Measurements from ENCODE around the gene GALNT2. TPM values are rescaled to one million over a fixed set of nuclear protein-coding genes. Genes with fewer than 3 reads are reported as not detected.

The GALNT2 gene
- total and polyA plus RNA-seq, 3 experiments from 2014 or later = 15.7 to 69.0 (median 65.6) TPM

DNA sequence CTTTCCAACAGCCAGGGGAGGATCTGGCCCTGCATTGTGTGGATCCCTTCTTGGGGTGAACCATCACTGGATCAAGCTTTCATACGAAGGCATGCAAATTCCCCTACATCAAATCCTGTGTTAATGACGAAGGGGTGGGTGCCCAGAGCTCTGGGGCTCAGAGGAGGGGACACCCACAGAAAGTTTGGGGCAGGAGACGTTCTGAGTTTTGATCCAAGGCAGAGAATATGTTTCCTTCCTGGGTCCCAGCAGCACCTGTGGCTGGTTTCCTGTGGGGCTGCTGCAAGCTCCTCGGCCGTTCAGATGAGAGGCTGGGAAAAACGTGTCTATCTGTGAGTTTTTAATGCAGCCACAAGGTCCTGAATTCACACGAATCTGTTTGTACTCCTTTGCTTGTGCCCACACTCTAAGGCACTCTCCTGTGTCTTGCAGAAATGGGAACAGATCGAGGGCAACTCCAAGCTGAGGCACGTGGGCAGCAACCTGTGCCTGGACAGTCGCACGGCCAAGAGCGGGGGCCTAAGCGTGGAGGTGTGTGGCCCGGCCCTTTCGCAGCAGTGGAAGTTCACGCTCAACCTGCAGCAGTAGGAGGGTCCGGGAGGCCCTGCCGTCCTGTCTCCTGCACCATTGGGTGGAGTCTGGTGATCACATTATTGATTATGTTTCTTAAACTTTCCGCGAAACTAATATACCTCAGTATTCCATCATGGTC is 212.0 kb downstream of the GALNT2 start:
- ChIA-PET POLR2A (no interaction called here), CTCF (no interaction called here)
- H3K9me3 Mint-ChIP-seq = no peaks in the 10 kb centered on the region
- H3K27ac Mint-ChIP-seq = peak overlapping the region in 1 of 8 donors; percentile 21
- H3K36me3 Mint-ChIP-seq = peaks cover 0 to 60% (median 4%) of the 10 kb centered on the region in 3 donors
- H3K27ac ChIP-seq (ENCODE audit: low read depth, low read length) = no peak overlapping the region
- no peaks in the 10 kb centered on the region for H3K9me3 ChIP-seq (ENCODE audit: low read length)
- peaks cover 16 to 22% (median 22%) of the 10 kb centered on the region in 3 donors for H3K4me1 Mint-ChIP-seq
- no peak overlapping the region for H3K4me3 ChIP-seq (ENCODE audit: low read length)
- no peak overlapping the region for H3K4me3 Mint-ChIP-seq
- no peaks in the 10 kb centered on the region for H3K27me3 ChIP-seq (ENCODE audit: insufficient read depth, low read length, poor library complexity, severe bottlenecking)
- H3K36me3 ChIP-seq (ENCODE audit: insufficient read depth, low read length) = peaks cover 10% of the 10 kb centered on the region
- H3K27me3 Mint-ChIP-seq = peaks cover 0 to 2% of the 10 kb centered on the region in 2 donors
- no peak for DNase-seq
- H3K4me1 ChIP-seq (ENCODE audit: insufficient read depth, low read length) = no peaks in the 10 kb centered on the region

DNA sequence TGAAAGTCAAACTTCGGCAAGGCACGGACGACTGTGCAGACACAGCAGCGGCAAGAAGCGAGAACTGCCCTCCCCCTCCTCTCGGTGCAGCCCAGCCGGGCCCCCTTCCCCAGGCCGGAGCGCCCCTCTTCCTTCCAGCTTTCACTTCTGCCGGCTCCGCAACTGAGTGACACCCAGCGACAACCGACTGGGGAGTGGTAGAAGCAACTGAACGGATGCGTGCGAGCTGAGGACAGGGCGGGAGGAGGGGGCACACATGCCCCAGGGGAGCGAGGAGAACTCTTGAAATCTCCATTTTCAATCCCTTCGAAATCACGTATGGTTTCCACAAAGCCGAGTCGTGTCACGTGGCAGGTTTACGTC is 212.5 kb downstream of the GALNT2 start:
- H3K4me3 ChIP-seq (ENCODE audit: low read length) = no peak overlapping the region
- H3K9me3 ChIP-seq (ENCODE audit: low read length) = no peaks in the 10 kb centered on the region
- DNase-seq = no peak
- Mint-ChIP-seq H3K27ac (peak overlapping the region in 1 of 8 donors; percentile 58), H3K27me3 (peaks cover 0 to 2% of the 10 kb centered on the region in 2 donors), H3K4me1 (peaks cover 12 to 17% (median 17%) of the 10 kb centered on the region in 3 donors), H3K4me3 (no peak overlapping the region), H3K36me3 (peaks cover 0 to 55% (median 4%) of the 10 kb centered on the region in 3 donors), H3K9me3 (no peaks in the 10 kb centered on the region)
- no peak overlapping the region for H3K27ac ChIP-seq (ENCODE audit: low read depth, low read length)
- H3K36me3 ChIP-seq (ENCODE audit: insufficient read depth, low read length) = peaks cover 10% of the 10 kb centered on the region
- CTCF ChIA-PET = no interaction called here
- H3K4me1 ChIP-seq (ENCODE audit: insufficient read depth, low read length) = no peaks in the 10 kb centered on the region
- POLR2A ChIA-PET = no interaction called here
- no peaks in the 10 kb centered on the region for H3K27me3 ChIP-seq (ENCODE audit: insufficient read depth, low read length, poor library complexity, severe bottlenecking)

DNA sequence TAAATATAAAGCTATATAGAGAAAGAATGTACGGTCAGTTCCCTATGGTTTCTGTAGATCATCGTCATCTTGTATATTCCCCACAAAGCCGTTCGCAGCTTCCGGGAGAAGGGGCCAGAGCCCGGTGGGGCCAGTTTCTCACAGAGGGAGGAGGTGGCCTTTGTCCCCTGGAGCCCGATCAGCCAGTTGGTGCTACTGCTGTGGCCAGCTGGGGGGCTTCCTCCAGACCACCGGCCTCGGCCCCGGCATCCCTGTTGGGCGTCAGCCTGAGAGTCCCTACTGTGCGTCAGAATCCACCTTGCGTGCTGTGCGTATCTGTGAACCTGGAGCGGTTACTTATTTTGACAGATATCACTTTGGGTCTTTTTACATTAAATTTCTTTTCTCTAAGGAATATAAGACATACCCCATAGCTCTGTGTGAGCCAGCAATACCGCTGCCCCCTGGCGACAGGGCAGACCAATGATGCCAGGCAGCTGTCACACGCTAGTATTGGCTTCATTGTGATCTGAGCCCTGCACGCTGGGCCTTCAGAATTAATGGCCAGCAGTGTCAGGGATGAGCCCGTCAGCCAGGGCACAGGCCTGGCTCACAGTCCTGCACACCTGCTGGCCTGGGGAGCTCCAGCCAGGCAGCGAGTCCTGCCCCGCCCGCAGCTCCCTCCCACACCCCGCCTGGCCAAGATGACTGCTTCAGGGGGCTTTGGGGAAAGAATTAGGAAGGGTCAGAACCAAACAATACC is 213.2 kb downstream of the GALNT2 start:
- CTCF ChIA-PET = no interaction called here
- Mint-ChIP-seq H3K4me1 (peaks cover 10 to 17% (median 15%) of the 10 kb centered on the region in 3 donors), H3K4me3 (no peak overlapping the region), H3K27me3 (peaks cover 0 to 2% of the 10 kb centered on the region in 2 donors), H3K9me3 (no peaks in the 10 kb centered on the region), H3K27ac (peak overlapping the region in 1 of 8 donors; percentile 58), H3K36me3 (peaks cover 0 to 53% (median 4%) of the 10 kb centered on the region in 3 donors)
- Histone ChIP-seq H3K9me3 (ENCODE audit: low read length) (no peaks in the 10 kb centered on the region), H3K27me3 (ENCODE audit: insufficient read depth, low read length, poor library complexity, severe bottlenecking) (no peaks in the 10 kb centered on the region), H3K36me3 (ENCODE audit: insufficient read depth, low read length) (peaks cover 10% of the 10 kb centered on the region), H3K4me3 (ENCODE audit: low read length) (no peak overlapping the region), H3K4me1 (ENCODE audit: insufficient read depth, low read length) (no peaks in the 10 kb centered on the region), H3K27ac (ENCODE audit: low read depth, low read length) (no peak overlapping the region)
- POLR2A ChIA-PET = no interaction called here
- DNase-seq = no peak

DNA sequence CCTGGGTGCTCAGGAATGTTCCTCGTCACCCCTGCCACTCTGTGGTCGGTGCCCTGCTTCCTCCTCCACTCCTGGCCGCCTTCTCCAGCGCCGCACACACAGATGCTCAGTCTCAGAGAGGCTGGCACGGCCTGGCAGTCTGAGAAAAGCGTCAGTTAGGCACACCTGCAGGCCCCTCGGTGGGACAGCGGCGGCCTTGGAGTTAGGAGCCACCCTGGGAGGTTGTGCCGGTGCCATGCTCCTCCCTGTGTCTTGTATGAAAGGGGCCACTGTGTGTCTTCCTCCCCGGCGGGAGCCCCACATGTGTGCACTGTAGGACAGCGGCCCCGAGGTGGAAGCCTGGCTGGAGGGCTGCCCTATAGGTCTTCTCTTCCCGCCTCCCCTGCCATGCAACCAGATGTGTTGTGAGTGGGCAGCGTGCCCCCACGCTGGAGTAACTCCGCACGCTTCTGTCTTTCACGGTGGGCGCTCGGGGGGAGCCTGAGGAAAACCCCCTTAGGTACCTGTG is 213.9 kb downstream of the GALNT2 start:
- Histone ChIP-seq H3K4me3 (ENCODE audit: low read length) (no peak overlapping the region), H3K9me3 (ENCODE audit: low read length) (no peaks in the 10 kb centered on the region), H3K27ac (ENCODE audit: low read depth, low read length) (no peak overlapping the region), H3K27me3 (ENCODE audit: insufficient read depth, low read length, poor library complexity, severe bottlenecking) (no peaks in the 10 kb centered on the region), H3K36me3 (ENCODE audit: insufficient read depth, low read length) (peaks cover 10% of the 10 kb centered on the region), H3K4me1 (ENCODE audit: insufficient read depth, low read length) (no peaks in the 10 kb centered on the region)
- POLR2A ChIA-PET = no interaction called here
- H3K36me3 Mint-ChIP-seq = peaks cover 0 to 52% (median 4%) of the 10 kb centered on the region in 3 donors
- no peaks in the 10 kb centered on the region for H3K9me3 Mint-ChIP-seq
- peaks cover 10 to 17% (median 15%) of the 10 kb centered on the region in 3 donors for H3K4me1 Mint-ChIP-seq
- DNase-seq = no peak
- CTCF ChIA-PET = interaction anchor here (1.3 kb wide), 1 partner anchor 620 kb away, joined by 3 read pairs; no protein-coding TSS in a partner anchor
- peaks cover 0 to 2% of the 10 kb centered on the region in 2 donors for H3K27me3 Mint-ChIP-seq
- no peak overlapping the region for H3K4me3 Mint-ChIP-seq
- H3K27ac Mint-ChIP-seq = peak overlapping the region in 1 of 8 donors; percentile 60

DNA sequence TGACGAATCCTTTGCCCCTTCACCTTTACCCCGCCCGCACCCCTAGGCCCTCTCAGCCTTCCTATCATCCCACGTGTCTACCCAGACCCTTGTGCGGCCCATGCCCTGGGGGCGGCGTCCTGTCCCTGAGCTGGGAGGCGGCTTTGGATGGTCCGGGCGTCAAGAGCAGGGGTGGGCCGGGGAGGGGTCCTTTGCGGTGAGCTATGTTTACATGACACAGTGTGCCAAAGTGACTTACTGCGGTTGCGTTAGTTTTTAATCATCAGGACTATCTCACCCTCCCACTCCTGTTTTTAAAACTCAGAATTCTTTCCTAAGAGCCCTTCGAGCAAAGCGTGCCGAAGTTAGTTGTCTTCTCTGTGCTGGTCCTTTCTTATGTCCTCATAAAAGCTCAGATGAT is 214.5 kb downstream of the GALNT2 start:
- Histone ChIP-seq H3K9me3 (ENCODE audit: low read length) (no peaks in the 10 kb centered on the region), H3K27me3 (ENCODE audit: insufficient read depth, low read length, poor library complexity, severe bottlenecking) (no peaks in the 10 kb centered on the region), H3K4me3 (ENCODE audit: low read length) (no peak overlapping the region), H3K27ac (ENCODE audit: low read depth, low read length) (no peak overlapping the region), H3K36me3 (ENCODE audit: insufficient read depth, low read length) (peaks cover 10% of the 10 kb centered on the region), H3K4me1 (ENCODE audit: insufficient read depth, low read length) (no peaks in the 10 kb centered on the region)
- CTCF ChIA-PET = interaction anchor here (1.2 to 1.3 kb wide), 3 partner anchors 10 to 621 kb away, joined by 3 read pairs; no protein-coding TSS in a partner anchor
- peak overlapping the region in 1 of 8 donors; percentile 78 for H3K27ac Mint-ChIP-seq
- no peak overlapping the region for H3K4me3 Mint-ChIP-seq
- H3K36me3 Mint-ChIP-seq = peaks cover 0 to 47% (median 4%) of the 10 kb centered on the region in 3 donors
- POLR2A ChIA-PET = no interaction called here
- H3K9me3 Mint-ChIP-seq = no peaks in the 10 kb centered on the region
- H3K27me3 Mint-ChIP-seq = peaks cover 0 to 2% of the 10 kb centered on the region in 2 donors
- DNase-seq = no peak
- peaks cover 10 to 16% (median 15%) of the 10 kb centered on the region in 3 donors for H3K4me1 Mint-ChIP-seq

DNA sequence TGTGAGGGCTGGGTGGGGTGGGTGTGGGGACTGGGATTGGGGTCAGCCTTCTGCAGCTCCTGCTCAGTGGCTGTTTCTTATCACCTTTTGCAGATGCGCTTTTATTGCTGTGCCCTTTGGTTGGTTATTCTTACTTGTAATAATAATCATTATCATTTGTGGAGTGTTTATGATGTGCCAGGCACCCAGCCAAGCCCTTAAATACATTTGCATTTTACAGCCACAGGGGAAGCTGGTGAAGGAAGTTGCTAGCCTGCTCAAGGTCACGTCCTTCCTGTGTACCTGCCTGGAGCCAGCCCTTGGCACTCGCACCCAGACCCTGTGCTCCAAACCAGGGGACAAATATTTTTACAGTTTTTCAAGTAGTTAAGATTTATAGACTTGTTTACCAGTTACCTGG is 215.1 kb downstream of the GALNT2 start:
- CTCF ChIA-PET = interaction anchor here (1.2 to 1.3 kb wide), 3 partner anchors 10 to 621 kb away, joined by 3 read pairs; no protein-coding TSS in a partner anchor
- no peak overlapping the region for H3K27ac ChIP-seq (ENCODE audit: low read depth, low read length)

DNA sequence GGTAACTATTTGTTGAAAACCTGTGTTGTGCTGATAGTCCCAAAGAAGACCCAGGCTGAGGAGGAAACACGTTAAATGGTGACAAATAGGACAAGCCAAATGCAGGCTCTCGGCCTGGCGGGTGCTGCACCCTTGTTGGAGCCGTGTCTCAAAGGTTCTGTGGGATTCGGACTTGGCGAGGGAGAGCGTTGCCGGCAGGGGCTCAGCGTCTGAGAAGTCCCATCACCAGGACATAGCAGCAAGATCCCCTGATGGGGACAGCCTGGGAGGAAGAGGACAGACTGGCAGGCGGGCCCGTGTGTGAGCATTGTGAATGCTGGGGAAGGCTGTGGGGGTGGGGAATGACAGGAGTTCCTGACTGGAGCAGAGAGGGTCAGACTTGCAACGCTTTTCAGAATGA is 216.6 kb downstream of the GALNT2 start:
- H3K36me3 Mint-ChIP-seq = peaks cover 0 to 30% (median 2%) of the 10 kb centered on the region in 3 donors
- DNase-seq = no peak
- H3K9me3 Mint-ChIP-seq = no peaks in the 10 kb centered on the region
- peaks cover 8 to 9% (median 8%) of the 10 kb centered on the region in 3 donors for H3K4me1 Mint-ChIP-seq
- H3K9me3 ChIP-seq (ENCODE audit: low read length) = no peaks in the 10 kb centered on the region
- ChIA-PET POLR2A (no interaction called here), CTCF (no interaction called here)
- peaks cover 3% of the 10 kb centered on the region in 2 donors for H3K27me3 Mint-ChIP-seq
- no peak overlapping the region for H3K27ac ChIP-seq (ENCODE audit: low read depth, low read length)
- no peak overlapping the region for H3K4me3 ChIP-seq (ENCODE audit: low read length)
- H3K27me3 ChIP-seq (ENCODE audit: insufficient read depth, low read length, poor library complexity, severe bottlenecking) = no peaks in the 10 kb centered on the region
- H3K27ac Mint-ChIP-seq = peak overlapping the region in 2 of 8 donors; percentile 60 to 83
- H3K4me1 ChIP-seq (ENCODE audit: insufficient read depth, low read length) = no peaks in the 10 kb centered on the region
- H3K36me3 ChIP-seq (ENCODE audit: insufficient read depth, low read length) = peaks cover 10% of the 10 kb centered on the region
- no peak overlapping the region for H3K4me3 Mint-ChIP-seq

More for the DNA sequence above, 215.1 kb downstream of the GALNT2 start:
- no peak overlapping the region for H3K4me3 Mint-ChIP-seq
- H3K4me1 Mint-ChIP-seq = peaks cover 10 to 12% (median 11%) of the 10 kb centered on the region in 3 donors
- Histone ChIP-seq H3K36me3 (ENCODE audit: insufficient read depth, low read length) (peaks cover 10% of the 10 kb centered on the region), H3K4me3 (ENCODE audit: low read length) (no peak overlapping the region), H3K9me3 (ENCODE audit: low read length) (no peaks in the 10 kb centered on the region), H3K27me3 (ENCODE audit: insufficient read depth, low read length, poor library complexity, severe bottlenecking) (no peaks in the 10 kb centered on the region), H3K4me1 (ENCODE audit: insufficient read depth, low read length) (no peaks in the 10 kb centered on the region)
- H3K27ac Mint-ChIP-seq = peak overlapping the region in 4 of 8 donors; percentile 12 to 72 (median 58)
- POLR2A ChIA-PET = no interaction called here
- H3K9me3 Mint-ChIP-seq = no peaks in the 10 kb centered on the region
- no peak for DNase-seq
- peaks cover 0 to 2% of the 10 kb centered on the region in 2 donors for H3K27me3 Mint-ChIP-seq
- H3K36me3 Mint-ChIP-seq = peaks cover 0 to 43% (median 2%) of the 10 kb centered on the region in 3 donors

DNA sequence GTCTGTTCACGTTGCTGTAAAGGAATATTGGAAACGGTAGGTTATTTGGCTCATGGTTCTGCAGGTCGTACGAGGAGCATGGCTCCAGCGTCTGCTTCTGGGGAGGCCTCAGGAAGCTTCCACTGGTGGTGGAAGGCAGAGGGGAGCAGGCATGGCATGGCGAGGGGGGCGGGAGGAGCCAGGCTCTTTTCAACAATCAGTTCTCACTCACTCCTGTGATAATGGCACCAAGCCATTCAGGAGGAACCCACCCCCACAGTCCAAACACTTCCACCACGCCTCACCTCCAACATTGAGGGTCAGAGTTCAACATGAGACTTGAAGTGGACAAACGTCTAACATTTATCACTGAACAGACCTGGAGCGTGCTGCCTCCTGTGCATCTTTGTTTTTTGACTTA is 217.9 kb downstream of the GALNT2 start:
- no peaks in the 10 kb centered on the region for H3K9me3 ChIP-seq (ENCODE audit: low read length)
- no peak overlapping the region for H3K27ac ChIP-seq (ENCODE audit: low read depth, low read length)
- H3K36me3 ChIP-seq (ENCODE audit: insufficient read depth, low read length) = peaks cover 1% of the 10 kb centered on the region
- CTCF ChIA-PET = no interaction called here
- H3K4me3 ChIP-seq (ENCODE audit: low read length) = no peak overlapping the region
- Mint-ChIP-seq H3K36me3 (peaks cover 0 to 18% (median under 1%) of the 10 kb centered on the region in 3 donors), H3K9me3 (no peaks in the 10 kb centered on the region), H3K27ac (peak overlapping the region in 1 of 8 donors; percentile 20), H3K4me1 (peaks cover 7 to 9% (median 8%) of the 10 kb centered on the region in 3 donors), H3K4me3 (no peak overlapping the region), H3K27me3 (peaks cover 3 to 5% of the 10 kb centered on the region in 2 donors)
- POLR2A ChIA-PET = no interaction called here
- no peak for DNase-seq
- no peaks in the 10 kb centered on the region for H3K4me1 ChIP-seq (ENCODE audit: insufficient read depth, low read length)
- no peaks in the 10 kb centered on the region for H3K27me3 ChIP-seq (ENCODE audit: insufficient read depth, low read length, poor library complexity, severe bottlenecking)
